K562 (cell line): ENCODE data around the gene SLC26A8.

ENCODE experiments used
- ARID2 ChIP-seq: fragments of 450-650 bp; IDR thresholded peaks from 2 replicates; pipeline ENCODE4 v1.6.1; 2017; ENCODE audit warnings: antibody characterized with exemption, mild to moderate bottlenecking
- CC2D1A ChIP-seq: fragments of 450-650 bp; IDR thresholded peaks from 2 replicates; pipeline ENCODE4 v1.6.1; 2017; ENCODE audit warnings: mild to moderate bottlenecking
- ESRRB ChIP-seq: fragments of 250-450 bp; sonication (Bioruptor Pico); IDR thresholded peaks from 2 replicates; pipeline ENCODE4 v1.5.0; 2020; ENCODE audit warnings: mild to moderate bottlenecking, moderate library complexity, borderline replicate concordance
- EZH2 ChIP-seq: IDR thresholded peaks from 2 replicates; pipeline ENCODE4 v1.6.1; 2012; ENCODE audit warnings: low read depth, mild to moderate bottlenecking, inconsistent platforms, low read length, borderline replicate concordance
- KLF10 ChIP-seq: fragments of 250-450 bp; sonication (Bioruptor Pico); IDR thresholded peaks from 2 replicates; pipeline ENCODE4 v1.6.1; 2021; ENCODE audit warnings: matching md5 sums
- MCM5 ChIP-seq: fragments of 450-650 bp; IDR thresholded peaks from 2 replicates; pipeline ENCODE4 v1.6.1; 2016; ENCODE audit warnings: low read depth
- POLR2B ChIP-seq: fragments of 450-650 bp; IDR thresholded peaks from 2 replicates; pipeline ENCODE4 v1.6.1; 2018; ENCODE audit warnings: low read depth; ENCODE audit not compliant: partially characterized antibody
- RAD21 ChIP-seq, 2 experiments: fragments of 250-450 bp in 1 of 2; fragments of 450-650 bp in 1 of 2; sonication (Bioruptor Pico) in 1 of 2; formaldehyde crosslinking in 1 of 2; IDR thresholded peaks in 1 of 2; conservative IDR thresholded peaks in 1 of 2; 2 replicates each; pipeline versions ENCODE4 v1.4.0 to v1.8.0; 2020 to 2022; ENCODE audit warnings: mild to moderate bottlenecking in 2 of 2, moderate library complexity in 1 of 2
- ZNF707 ChIP-seq: fragments of 250-450 bp; sonication (Bioruptor Pico); conservative IDR thresholded peaks from 2 replicates; pipeline ENCODE4 v1.8.0; 2022; ENCODE audit warnings: inconsistent platforms, mild to moderate bottlenecking, moderate library complexity
- ZNF79 ChIP-seq: fragments of 250-450 bp; sonication (Bioruptor Pico); IDR thresholded peaks from 2 replicates; pipeline ENCODE4 v1.4.0; 2020; ENCODE audit warnings: low read depth, mild to moderate bottlenecking, moderate library complexity
- TF ChIP-seq, protein P1 (sequence below), 2 experiments: fragments of 450-650 bp in 1 of 2; sonication (generic) in 1 of 2; formaldehyde crosslinking; conservative IDR thresholded peaks; 2 replicates each; pipeline versions ENCODE4 v1.4.0 to v1.8.1; 2020 to 2022; ENCODE audit warnings: mild to moderate bottlenecking in 1 of 2, missing genetic modification reagents in 1 of 2
- TF ChIP-seq, protein P2 (sequence below), 3 experiments: IDR thresholded peaks in 2 of 3; conservative IDR thresholded peaks in 1 of 3; 2 replicates each; pipeline ENCODE4 v1.5.1; 2011 to 2012; ENCODE audit warnings: low read length in 3 of 3, mild to moderate bottlenecking in 3 of 3, control low read depth in 2 of 3, improper control_type of control experiment in 1 of 3, inconsistent platforms in 1 of 3, low read depth in 1 of 3, mixed read lengths in 1 of 3, moderate library complexity in 1 of 3; ENCODE audit not compliant: insufficient read depth in 2 of 3
- TF ChIP-seq, protein P3 (sequence below): sonication (generic); formaldehyde crosslinking; IDR thresholded peaks from 2 replicates; pipeline ENCODE4 v1.8.1; 2023; ENCODE audit warnings: mild to moderate bottlenecking, missing genetic modification reagents
- TF ChIP-seq, protein P4 (sequence below): fragments of 450-650 bp; formaldehyde crosslinking; IDR thresholded peaks from 2 replicates; pipeline ENCODE4 v1.4.0; 2020; ENCODE audit warnings: mild to moderate bottlenecking, mixed read lengths

DNA sequence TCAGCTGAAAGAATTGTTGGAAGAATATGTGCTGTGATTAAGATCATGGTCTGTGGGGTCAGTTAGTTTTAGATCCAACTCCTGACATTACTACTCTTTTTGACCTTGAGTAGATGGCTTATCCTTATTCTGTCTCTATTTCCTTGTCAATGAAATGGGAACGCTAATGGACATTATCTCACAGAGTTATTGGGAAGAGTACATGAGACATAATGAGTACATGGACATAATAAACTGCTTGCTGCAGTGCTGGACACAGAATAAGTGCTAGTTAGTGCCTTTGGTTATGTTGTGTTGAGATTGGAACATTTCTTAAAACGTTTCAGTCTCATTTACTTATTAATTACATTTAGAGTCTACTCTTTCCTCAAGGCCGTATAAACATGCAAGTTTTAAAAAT, 45.8 kb upstream of the SLC26A8 start:
- TF ChIP-seq ARID2 = no peak
- TF ChIP-seq, protein P1, sequence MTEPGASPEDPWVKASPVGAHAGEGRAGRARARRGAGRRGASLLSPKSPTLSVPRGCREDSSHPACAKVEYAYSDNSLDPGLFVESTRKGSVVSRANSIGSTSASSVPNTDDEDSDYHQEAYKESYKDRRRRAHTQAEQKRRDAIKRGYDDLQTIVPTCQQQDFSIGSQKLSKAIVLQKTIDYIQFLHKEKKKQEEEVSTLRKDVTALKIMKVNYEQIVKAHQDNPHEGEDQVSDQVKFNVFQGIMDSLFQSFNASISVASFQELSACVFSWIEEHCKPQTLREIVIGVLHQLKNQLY (CRISPR knock-in tag; conservative IDR thresholded peaks at IDR 0.05) = no peak
- TF ChIP-seq EZH2 = no peak
- TF ChIP-seq, protein P2, sequence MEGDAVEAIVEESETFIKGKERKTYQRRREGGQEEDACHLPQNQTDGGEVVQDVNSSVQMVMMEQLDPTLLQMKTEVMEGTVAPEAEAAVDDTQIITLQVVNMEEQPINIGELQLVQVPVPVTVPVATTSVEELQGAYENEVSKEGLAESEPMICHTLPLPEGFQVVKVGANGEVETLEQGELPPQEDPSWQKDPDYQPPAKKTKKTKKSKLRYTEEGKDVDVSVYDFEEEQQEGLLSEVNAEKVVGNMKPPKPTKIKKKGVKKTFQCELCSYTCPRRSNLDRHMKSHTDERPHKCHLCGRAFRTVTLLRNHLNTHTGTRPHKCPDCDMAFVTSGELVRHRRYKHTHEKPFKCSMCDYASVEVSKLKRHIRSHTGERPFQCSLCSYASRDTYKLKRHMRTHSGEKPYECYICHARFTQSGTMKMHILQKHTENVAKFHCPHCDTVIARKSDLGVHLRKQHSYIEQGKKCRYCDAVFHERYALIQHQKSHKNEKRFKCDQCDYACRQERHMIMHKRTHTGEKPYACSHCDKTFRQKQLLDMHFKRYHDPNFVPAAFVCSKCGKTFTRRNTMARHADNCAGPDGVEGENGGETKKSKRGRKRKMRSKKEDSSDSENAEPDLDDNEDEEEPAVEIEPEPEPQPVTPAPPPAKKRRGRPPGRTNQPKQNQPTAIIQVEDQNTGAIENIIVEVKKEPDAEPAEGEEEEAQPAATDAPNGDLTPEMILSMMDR (IDR thresholded peaks at IDR 0.05 in 2 of 3, conservative IDR thresholded peaks at IDR 0.05 in 1 of 3; ENCODE audit: insufficient read depth in 2 of 3, low read depth in 1 of 3, low read length in 3 of 3) = no peak
- no peak for TF ChIP-seq KLF10 (CRISPR knock-in tag)
- no peak for TF ChIP-seq ZNF707 (CRISPR knock-in tag)
- no peak for TF ChIP-seq MCM5
- TF ChIP-seq, protein P3, sequence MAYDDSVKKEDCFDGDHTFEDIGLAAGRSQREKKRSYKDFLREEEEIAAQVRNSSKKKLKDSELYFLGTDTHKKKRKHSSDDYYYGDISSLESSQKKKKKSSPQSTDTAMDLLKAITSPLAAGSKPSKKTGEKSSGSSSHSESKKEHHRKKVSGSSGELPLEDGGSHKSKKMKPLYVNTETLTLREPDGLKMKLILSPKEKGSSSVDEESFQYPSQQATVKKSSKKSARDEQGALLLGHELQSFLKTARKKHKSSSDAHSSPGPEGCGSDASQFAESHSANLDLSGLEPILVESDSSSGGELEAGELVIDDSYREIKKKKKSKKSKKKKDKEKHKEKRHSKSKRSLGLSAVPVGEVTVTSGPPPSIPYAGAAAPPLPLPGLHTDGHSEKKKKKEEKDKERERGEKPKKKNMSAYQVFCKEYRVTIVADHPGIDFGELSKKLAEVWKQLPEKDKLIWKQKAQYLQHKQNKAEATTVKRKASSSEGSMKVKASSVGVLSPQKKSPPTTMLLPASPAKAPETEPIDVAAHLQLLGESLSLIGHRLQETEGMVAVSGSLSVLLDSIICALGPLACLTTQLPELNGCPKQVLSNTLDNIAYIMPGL (CRISPR knock-in tag) = no peak
- no peak for TF ChIP-seq ZNF79 (CRISPR knock-in tag)
- no peak for TF ChIP-seq POLR2B
- TF ChIP-seq RAD21 (CRISPR knock-in tag; conservative IDR thresholded peaks at IDR 0.05 in 1 of 2, IDR thresholded peaks at IDR 0.05 in 1 of 2) = no peak
- TF ChIP-seq CC2D1A = no peak
- no peak for TF ChIP-seq ESRRB
- TF ChIP-seq, protein P4, sequence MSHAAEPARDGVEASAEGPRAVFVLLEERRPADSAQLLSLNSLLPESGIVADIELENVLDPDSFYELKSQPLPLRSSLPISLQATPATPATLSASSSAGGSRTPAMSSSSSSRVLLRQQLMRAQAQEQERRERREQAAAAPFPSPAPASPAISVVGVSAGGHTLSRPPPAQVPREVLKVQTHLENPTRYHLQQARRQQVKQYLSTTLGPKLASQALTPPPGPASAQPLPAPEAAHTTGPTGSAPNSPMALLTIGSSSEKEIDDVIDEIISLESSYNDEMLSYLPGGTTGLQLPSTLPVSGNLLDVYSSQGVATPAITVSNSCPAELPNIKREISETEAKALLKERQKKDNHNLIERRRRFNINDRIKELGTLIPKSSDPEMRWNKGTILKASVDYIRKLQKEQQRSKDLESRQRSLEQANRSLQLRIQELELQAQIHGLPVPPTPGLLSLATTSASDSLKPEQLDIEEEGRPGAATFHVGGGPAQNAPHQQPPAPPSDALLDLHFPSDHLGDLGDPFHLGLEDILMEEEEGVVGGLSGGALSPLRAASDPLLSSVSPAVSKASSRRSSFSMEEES (CRISPR knock-in tag) = no peak
